GM21528 (cell line): Measurements from ENCODE around the gene UCHL3.

Experiments
- ATAC-seq: cut with Tn5 transposase; IDR thresholded peaks from one replicate; pipeline ENCODE4 v1.9.1; 2021; ENCODE audit warnings: mild to moderate bottlenecking, moderate library complexity; ENCODE audit not compliant: unreplicated experiment, low FRiP score

The UCHL3 gene

DNA sequence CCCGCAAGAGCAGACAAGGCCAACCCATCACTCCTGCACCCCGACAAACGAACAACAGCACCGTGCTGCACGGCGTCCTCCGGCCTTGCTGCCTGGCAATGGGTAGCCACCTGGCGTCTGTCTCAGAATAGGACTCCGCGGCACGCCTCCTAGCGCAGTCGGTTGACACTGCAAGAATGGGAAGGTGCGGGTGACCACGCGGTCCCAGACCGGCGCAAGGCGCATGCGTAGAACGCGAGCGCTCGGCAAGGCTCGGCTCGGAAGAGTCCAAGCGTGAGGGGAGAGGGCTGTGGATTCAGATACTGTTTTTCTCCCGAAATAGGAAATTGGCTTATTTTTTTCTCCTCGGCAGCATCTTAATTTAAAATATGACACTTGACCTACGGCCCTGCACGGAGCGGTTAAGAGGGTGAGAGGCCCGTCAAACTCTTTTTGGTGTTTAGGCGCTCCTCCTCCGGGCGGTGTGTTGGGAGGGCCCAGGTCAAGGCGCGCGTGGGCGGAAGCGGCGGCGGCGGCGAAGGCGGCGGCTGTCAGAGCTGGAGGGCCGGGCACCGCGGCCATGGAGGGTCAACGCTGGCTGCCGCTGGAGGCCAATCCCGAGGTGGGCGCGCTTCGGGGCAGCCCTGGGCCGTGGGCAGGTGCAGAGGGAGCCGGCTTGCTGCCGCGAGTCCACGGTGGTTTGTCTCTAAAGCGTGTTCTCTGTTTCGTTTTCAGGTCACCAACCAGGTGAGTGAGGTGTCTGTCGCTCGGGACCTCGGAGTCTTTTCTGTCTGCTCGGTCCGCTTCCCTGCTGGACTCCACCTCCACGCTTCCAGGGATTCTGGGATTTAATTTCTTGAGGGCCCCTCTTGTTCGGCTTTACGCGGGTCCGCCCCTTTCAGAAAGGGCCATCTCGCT lies at the start of gene UCHL3:
TSS of gene UCHL3 (plus strand) at position 530 of the 897 bp plus-strand sequence. CDS start at position 560, 30 bp downstream.
- ATAC-seq, result peak; percentile 98

DNA sequence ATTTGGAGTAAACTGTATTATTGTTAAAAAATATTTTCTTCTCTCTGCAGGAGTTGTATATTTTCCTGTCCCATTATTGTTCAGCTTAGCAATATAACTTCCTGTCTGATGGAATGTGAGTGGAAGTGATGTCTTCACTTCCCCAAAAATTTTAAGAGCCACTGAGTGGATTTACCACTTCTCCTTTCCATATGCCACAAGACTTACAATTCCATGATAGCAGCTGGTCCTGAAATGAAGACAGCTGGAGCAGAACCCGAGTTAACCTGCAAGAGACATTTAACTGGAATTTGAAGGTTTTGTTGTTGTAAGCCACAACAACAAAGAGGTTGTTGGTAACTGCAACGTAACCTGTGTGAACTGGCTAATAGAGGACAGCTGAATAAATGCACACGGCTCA lies 44.3 kb upstream of the UCHL3 start:
- no peak for ATAC-seq

DNA sequence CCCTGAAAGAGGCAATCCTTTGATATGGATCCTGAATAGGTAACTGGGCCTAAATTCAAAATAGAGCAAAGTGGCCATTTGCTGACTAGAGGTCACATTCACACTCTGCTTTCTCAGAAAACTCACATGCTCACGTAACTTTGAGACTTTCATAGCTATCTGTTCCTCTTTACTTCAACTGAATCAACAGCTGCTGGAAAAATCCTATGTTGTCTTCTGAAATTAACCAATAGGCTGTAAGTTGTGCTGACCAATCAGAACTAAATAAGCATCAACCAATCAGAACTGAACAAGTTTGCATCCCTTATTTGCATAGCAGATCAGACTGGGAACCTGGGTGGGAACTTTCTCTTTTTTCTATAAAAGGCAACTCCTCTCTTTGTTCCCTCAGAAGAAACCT lies 43.6 kb upstream of the UCHL3 start:
- ATAC-seq, result no peak

DNA sequence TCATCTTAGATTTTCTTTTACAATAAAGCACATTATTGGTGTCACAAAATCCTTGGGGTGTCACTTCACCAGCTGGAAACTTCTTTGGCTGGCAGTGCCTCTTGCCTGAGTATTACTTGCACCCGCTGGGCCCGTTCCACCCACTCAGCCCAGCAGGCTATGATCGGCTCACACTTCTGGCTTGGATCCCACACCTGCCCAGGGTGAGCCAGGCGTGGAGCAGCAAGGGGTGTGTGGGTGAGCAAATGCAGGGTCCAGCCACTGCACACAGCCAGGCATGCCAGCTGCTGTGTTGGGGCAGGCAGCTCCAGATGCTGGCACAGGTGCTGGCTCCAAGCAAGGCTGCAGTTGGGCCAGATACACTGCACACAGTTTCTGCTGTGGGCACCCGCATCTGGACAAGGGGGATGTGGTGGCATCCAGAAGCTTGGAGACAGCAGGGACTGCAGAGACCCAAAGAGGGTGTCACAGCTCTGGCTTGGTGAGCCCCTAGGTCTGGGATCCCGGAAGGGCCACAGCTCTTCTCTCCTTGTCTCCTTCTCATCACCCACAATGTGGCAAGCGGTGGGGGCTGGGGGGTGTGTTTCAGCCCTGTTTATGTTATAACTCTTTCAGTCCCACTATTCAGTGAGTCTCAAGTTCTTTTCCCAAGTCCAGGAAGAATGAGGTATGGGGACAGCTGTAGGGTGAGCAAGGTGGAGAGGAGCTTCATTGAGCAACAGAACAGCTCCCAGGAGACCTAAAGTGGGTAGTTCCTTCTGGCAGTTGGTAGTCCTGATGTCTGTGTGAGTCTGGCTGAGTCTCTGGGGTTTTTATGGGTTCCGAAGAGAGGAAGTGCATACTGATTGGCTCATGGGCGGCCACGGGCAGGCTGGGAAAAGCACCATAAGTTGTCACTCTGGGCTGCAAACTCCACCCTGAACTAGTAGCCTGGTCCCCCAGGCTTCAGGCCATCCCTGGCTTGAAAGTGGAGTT lies 42.3 kb upstream of the UCHL3 start:
- ATAC-seq, result no peak

DNA sequence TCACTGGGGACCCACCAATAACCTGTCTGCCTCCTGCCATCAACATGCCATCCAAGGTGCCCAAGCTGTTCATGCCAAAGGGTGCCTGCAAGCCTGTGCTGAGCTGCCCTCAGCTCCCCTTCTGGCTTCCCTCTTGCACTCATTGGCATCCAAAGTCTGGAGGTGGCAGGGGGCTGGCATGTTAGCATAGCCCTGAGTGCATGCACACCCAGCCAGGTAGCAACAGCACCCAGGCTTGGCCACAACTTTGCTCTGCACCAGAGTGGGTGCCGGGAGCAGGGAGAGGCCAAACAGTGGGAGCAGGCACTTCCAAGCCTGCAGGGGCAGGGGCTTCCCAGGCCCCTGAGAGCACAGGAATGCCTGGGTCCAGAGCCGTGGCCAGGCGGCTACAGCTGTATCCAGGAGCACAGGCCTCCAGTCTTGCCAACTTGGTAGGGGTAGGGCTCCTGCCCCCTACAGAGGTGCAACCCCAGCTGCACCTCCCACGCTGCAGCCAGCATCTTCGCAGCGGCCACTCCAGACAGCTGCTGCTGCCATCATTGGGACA lies 41.5 kb upstream of the UCHL3 start:
- ATAC-seq, result no peak

DNA sequence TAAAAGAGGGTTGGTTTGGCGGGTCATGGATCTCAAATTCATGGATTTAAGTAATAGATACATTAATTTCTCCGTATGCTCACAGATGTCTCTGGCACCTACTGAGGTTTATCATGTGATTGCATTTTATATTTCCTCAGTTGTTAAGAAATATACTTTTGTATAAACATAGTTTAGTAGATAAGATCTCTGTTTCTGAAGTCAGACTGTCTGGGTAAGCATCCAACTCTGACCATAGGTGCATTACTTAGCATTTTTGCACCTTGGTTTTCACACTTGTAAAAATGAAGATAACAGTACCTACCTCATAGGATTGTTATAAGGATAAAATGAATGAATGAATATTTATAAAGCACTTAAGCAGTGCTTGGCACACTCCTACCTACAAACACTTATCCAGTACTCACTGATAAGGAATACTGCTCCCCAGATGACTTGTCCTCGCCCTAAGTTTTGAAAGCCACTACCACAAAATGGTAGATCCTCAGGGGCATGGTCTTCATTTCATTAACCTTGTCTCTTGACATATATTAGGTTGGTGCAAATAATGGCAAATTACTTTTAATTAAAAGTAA lies 38.5 kb upstream of the UCHL3 start:
- ATAC-seq, result no peak

DNA sequence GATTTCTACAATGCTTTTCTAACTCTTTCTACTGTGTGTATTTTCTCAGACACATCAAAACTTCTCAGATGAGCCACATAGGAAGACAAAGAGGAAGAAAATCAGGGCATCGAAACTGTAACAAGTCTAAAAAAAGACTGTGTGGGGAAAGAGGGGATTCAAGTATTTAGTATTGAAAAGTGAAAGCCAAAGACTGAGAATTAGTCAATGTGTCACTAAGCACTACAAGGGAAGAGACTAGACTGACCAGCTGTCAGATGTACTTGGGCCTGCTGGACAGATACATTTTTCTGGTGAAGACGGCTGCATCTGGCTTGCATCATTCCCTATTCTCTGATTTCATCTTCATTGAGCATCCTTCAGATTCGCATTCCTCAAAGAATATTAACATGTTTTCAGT lies 37.3 kb upstream of the UCHL3 start:
- peak; percentile 92 for ATAC-seq

DNA sequence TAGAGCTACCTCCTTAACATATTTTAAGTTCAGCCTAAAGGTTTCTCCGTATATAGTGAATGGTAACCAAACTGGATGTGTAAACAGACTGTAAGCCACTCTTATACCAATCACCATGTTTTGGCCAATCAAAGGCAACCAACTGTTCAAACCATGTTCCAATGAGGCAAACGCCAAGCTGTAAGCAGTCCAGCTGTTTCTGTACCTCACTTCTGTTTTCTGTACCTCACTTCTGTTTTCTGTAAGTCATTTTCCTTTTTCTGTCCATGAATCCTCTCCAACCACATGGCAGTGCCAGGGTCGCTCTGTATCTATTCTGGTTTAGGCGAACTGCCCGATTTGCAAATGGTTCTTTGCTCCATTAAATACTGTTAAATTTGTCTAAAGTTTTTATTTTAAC lies 36.3 kb upstream of the UCHL3 start:
- ATAC-seq, result no peak

DNA sequence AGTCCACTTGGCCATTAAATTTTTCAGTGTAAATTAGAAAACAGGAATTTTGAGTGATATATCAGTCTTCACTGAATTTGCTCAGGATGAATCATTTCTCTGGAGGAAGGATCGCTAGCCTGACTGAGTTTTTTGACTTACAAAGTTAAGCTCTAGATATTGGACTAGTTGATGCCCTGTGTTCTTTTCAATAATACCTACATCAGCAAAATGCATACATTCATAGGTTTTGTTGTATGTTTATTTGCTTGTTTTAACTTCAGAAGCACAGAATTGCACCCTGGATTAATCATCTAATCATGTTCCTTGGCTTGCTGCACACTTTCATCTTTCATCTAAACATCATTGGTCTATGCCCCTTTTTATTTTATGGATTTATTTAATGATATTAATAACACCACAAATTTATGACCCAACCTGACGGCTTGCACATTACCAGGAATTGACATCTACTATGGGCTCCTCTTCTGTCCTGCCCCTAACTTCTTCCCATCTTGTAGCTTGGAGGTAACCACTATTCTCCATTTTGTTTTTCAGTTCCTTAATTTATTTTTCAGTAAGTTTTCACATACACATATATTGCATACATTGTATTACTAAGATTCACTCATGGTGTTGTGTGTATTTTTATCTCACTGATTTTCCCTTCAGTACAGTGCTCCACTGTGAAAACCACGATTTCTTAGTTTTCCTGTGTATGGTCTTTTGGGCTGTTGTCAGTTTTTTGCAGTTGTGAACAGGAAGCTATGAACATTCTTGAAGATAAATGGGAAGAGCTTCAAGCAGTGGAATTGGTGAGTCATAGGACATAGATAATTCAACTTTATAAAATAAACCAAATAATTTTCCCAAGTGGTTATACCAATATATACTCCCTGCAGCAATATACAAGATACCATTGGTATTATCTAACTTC lies 35.3 kb upstream of the UCHL3 start:
- ATAC-seq, result no peak

DNA sequence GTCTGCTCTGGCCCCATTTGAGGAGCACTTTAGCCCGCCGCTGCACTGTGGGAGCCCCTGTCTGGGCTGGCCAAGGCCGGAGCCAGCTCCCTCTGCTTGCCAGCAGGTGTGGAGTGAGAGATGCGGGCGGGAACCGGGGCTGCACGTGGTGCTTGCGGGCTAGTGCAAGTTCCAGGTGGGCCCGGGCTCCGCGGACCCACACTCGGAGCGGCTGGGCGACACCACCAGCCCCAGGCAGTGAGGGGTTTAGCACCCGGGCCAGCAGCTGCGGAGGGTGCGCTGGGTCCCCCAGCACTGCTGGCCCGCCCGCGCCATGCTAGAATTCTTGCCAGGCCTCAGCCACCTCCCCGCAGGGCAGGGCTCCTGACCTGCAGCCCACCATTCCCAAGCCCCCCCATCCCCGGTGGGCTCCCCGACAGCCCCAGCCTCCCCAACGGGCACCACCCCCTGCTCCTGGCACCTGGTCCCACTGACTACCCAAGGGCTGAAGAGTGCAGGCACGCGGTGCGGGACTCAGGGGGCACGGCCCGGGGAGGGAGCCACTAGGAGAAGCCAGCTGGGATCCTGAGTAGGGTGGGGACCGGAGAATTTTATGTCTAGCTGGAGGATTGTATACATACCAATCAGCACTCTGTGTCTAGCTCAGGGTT lies 31.0 kb upstream of the UCHL3 start:
- no peak for ATAC-seq

DNA sequence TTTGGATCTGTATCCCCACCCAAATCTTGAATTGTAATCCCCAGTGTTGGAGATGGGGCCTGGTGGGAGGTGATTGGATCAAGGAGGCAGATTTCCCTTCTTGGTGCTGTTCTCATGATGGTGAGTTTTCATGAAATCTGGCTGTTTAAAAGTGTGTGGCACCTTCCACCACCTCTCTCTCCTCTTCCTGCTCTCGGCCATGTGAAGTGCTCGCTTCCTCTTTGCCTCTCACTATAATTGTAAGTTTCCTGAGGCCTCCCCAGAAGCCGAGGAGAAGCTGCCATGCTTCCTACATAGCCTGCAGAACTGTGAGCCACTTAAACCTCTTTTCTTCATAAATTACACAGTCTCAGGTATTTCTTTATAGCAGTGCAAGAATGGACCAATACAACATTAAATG lies 27.6 kb upstream of the UCHL3 start:
- no peak for ATAC-seq

DNA sequence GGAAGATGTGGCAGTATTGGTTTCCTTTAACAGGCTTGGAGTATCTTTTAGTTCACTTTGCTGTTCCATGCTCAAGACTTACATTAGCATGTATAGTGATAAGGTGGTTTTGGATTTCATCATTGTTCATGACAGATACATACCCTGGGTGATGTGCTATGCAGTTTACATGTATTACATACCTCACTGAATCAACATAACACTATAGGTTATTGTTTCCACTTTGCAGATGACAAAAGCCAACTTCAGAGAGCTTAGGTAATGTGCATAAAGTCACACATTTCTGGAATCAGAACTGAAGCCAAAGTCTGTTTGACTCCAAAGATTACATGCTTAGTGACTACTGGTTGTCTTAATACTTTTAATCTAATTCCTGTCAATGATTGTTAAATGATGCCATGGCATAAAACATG lies 19.0 kb upstream of the UCHL3 start:
- ATAC-seq, result no peak

DNA sequence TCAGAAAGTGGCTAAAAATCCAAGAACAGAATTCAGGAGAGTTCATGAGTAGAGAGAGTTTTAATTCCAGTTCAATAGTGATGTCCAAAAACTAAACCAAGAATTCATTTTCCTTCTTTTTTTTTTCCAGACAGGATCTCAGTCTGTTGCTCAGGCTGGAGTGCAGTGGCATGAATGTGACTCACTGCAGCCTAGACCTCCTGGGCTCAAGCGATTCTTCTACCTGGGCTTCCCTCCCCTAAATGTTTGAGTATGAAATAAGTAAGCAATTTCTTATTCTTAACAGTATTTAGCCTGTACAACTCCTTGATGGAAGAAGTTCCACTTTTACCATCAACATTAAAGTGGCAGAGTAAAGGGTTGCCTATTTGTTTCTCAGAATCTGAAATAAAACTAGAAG lies 15.7 kb upstream of the UCHL3 start:
- ATAC-seq, result no peak

DNA sequence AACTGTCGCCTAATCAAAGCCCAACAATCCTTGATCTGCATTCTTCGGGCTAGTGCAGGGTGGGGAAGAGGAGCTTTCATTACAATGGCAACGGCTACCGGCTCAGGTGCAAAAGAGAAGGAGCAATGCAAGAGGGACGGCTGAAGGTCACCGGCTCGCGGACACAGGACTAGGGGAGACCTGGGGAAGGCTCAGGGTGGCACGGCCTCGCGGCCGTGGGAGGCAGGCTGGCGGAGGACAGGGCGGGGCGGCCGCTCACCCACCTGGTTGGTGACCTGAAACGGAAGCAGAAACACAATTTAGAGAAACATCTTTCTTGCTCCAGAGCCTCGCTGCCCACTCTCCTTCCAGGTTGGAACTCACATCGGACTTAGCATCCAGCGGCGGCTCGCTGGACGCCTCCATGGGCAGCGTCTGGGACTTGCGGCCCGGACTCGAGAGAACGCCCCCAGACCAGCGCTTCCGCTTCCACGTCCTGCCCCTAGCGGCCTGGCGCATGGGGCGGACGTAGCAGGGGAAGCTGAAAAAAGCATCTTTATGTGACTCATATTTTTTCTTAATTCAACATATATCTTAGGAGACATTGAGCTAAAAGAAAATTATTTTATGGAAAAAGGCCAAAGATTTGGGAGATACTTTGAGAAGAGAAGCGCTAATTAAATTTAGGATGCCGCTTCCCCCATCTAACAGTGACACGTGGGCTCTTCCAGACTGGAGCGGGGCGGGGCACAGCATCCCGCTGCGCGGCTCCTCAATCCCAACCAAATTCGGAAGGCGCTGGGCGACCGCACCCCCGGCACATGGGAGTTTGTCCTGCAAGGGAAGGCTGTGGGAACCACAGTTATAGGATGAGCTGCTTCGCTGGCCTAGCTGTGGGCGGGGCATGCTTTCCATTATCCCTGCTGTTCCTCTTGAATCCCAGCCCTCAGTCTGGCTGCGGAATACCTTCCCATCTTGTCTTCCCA lies 11.9 kb upstream of the UCHL3 start, which contains the start of gene COMMD6:
TSS of gene COMMD6 (minus strand) at position 441 of the 965 bp plus-strand sequence. CDS start at position 405, 36 bp downstream.
- peak; percentile 99 for ATAC-seq

DNA sequence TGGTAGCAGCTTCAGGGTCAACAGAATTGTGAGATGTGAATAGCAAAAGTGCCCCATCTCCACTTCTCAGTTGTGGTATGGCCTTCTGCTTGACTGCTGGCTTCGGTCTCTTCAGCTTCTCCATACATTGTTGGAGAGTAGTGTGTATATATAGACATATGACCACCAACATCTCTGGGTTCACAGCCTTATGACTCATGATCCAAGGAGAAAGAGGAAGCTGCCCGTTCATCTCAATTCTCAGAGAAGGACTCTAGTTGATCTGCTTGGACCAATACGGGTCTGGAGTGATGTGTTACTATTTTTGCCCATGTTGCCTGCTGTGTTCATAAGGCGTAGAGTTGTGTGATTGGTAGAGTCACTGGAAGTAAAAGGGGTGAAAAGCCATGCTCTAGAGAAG lies 8.3 kb upstream of the UCHL3 start:
- ATAC-seq, result no peak

DNA sequence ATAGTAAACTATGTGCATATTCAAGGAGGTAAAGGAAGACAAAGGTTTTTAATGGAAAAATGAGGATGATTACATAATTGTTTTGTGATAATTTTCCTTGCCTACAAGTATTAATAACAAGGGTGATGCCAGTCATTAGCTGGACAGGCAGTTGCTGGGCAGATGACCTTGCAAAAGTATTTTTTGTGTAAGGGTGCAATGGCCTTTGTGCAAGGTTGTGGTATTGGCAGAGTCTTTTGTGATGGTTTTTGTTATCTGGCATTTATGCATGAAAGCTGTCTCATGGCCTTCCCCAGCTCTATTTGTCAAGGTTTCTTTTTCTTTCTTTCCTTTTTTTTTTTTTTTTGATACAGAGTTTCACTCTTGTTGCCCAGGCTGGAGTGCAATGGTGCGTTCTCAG lies 7.6 kb upstream of the UCHL3 start:
- ATAC-seq, result no peak

DNA sequence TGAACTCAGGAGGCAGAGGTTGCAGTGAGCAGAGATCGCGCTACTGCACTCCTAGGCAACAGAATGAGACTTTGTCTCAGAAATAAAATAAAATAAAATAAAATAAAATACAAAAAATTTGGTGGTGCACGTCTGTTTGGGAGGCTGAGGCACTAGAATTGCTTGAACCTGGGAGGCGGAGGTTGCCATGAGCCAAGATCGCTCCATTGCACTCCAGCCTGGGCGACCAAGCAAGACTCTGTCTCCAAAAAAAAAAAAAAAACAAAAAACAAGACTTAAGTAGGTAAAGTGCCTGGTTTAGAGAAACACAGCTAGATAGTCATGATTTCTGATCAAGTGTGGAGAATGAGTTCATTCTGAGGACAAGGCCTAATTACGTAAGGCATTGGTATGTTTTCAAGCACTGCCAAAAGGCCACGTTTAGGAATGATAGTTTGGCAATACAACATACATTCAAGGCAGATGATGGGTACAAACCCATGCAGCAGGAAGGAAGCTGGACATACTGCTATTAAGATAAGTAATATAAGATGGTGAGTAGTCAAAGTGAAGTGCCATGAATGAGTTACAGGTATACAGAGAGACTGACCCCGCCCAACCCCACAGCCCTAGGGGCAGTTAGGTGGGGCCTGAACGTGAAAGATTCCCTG lies 4.8 kb upstream of the UCHL3 start:
- no peak for ATAC-seq
